Activated CD4-positive, alpha-beta T cell treated with anti-CD3 and anti-CD28 coated beads for 36 hours (primary cell): ENCODE measurements around the gene BANK1. TPM values are rescaled to one million over a fixed set of nuclear protein-coding genes. Genes with fewer than 3 reads are reported as not detected.

Experiments
- ATAC-seq: fragments of 200-7000 bp; cut with Tn5 transposase; one replicate; pipeline ENCODE4 v1.10.0; 2021; ENCODE audit warnings: mild to moderate bottlenecking, moderate library complexity
- CTCF ChIA-PET: fragments of 350-600 bp; sonication (Branson Sonifier 250); formaldehyde crosslinking; loops from one replicate; lab custom pipeline; 2021; ENCODE audit warnings: antibody characterized with exemption; lab: Charles Lee
- POLR2A ChIA-PET: fragments of 350-600 bp; sonication (Branson Sonifier 250); formaldehyde crosslinking; loops from one replicate; lab custom pipeline; 2021; ENCODE audit warnings: antibody characterized with exemption, inconsistent platforms; lab: Charles Lee
- DNase-seq: peaks from one replicate; pipeline ENCODE4 v3.0.0-alpha.2; 2020
- H3K27ac Mint-ChIP-seq: one replicate; pipeline ENCODE4 v1.8.0; 2021; ENCODE audit warnings: mixed read lengths
- H3K27me3 Mint-ChIP-seq: one replicate; pipeline ENCODE4 v1.8.0; 2021; ENCODE audit warnings: mixed read lengths
- H3K36me3 Mint-ChIP-seq: one replicate; pipeline ENCODE4 v1.8.0; 2021; ENCODE audit warnings: low read depth, mixed read lengths
- H3K4me1 Mint-ChIP-seq: one replicate; pipeline ENCODE4 v1.8.0; 2021; ENCODE audit warnings: mixed read lengths
- H3K4me3 Mint-ChIP-seq: one replicate; pipeline ENCODE4 v1.8.0; 2021; ENCODE audit warnings: mild to moderate bottlenecking, moderate library complexity, mixed read lengths
- H3K9me3 Mint-ChIP-seq: one replicate; pipeline ENCODE4 v1.8.0; 2021; ENCODE audit warnings: low read depth, mixed read lengths
- intact Hi-C, 2 experiments: fragments of 100-400 bp; cut with DNase I in 1 of 2; cut with micrococcal nuclease in 1 of 2; formaldehyde crosslinking; loops; one replicate each; pipeline versions ENCODE4 v1.14.2 to v1.15.1; 2022 to 2024; cut with DNase I, micrococcal nuclease
- total RNA-seq, 2 experiments: library from RNA; stranded (reverse); gene quantifications; one replicate each; pipeline ENCODE4 v1.2.3, GENCODE V29; 2021

The BANK1 gene
- total RNA-seq, 2 experiments from 2014 or later, result not detected

- no peaks in the 10 kb centered on the region for H3K4me1 Mint-ChIP-seq
- no peaks in the 10 kb centered on the region for H3K36me3 Mint-ChIP-seq
- DNase-seq, result no peak
- H3K4me3 Mint-ChIP-seq, result no peak overlapping the region
- H3K27ac Mint-ChIP-seq, result no peak overlapping the region
- H3K27me3 Mint-ChIP-seq, result peaks cover 4% of the 10 kb centered on the region
- intact Hi-C loops, result no loop called here
- ChIA-PET CTCF (no interaction called here), POLR2A (no interaction called here)
- no peak for ATAC-seq
- peaks cover 24% of the 10 kb centered on the region for H3K9me3 Mint-ChIP-seq
These were observed 312.8 kb downstream of the BANK1 start for GRCh38 chr4:102103368-102103767.

DNA sequence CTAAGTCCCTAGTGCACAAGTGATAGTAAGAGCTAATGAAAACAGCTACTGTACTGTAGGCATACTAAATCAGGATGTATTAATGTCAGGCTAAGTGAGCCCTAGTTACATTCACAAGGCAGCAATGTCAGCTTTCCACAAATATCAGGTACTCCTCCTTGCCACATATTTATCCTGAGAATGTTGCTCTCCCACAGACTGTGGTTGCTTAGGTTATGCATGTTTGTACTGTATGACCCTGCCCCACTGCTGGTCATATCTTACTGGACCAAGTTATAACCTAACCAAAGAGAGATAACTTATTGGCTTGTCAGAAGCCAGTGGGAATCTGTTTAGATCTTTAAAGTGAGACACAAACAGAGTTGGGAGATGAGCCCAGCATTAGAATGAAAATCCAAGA, 313.7 kb downstream of the BANK1 start:
- ATAC-seq, result no peak
- intact Hi-C loops, result no loop called here
- ChIA-PET CTCF (no interaction called here), POLR2A (no interaction called here)
- H3K4me1 Mint-ChIP-seq, result no peaks in the 10 kb centered on the region
- peaks cover 24% of the 10 kb centered on the region for H3K9me3 Mint-ChIP-seq
- H3K4me3 Mint-ChIP-seq, result no peak overlapping the region
- H3K27ac Mint-ChIP-seq, result no peak overlapping the region
- DNase-seq, result no peak
- peaks cover 4% of the 10 kb centered on the region for H3K27me3 Mint-ChIP-seq
- no peaks in the 10 kb centered on the region for H3K36me3 Mint-ChIP-seq

DNA sequence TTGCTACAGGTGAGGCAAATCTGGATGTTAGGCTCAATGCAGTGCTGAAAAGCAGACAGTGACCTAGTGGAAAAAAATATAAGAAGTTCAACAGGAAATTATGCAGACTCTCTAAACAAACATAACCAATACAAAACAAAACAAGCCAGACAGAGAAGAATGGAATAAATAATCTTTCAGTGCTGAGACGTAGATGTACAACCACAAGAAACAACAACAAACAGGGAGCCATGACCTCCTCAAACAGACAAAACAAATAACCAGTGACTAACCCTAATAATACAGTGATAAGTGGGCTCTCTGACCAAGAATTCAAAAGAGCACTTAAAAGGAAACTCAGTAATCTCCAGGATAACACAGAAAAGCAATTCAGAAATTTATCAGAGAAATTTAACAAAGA, 315.5 kb downstream of the BANK1 start:
- intact Hi-C loops, result no loop called here
- DNase-seq (no peak), ATAC-seq (no peak)
- Mint-ChIP-seq H3K9me3 (peaks cover 25% of the 10 kb centered on the region), H3K4me1 (no peaks in the 10 kb centered on the region), H3K4me3 (no peak overlapping the region), H3K36me3 (no peaks in the 10 kb centered on the region), H3K27ac (no peak overlapping the region), H3K27me3 (peaks cover 8% of the 10 kb centered on the region)
- POLR2A ChIA-PET, result no interaction called here
- CTCF ChIA-PET, result interaction anchor here (0.6 kb wide), 1 partner anchor 22 kb away, joined by 4 read pairs; no protein-coding TSS in a partner anchor

DNA sequence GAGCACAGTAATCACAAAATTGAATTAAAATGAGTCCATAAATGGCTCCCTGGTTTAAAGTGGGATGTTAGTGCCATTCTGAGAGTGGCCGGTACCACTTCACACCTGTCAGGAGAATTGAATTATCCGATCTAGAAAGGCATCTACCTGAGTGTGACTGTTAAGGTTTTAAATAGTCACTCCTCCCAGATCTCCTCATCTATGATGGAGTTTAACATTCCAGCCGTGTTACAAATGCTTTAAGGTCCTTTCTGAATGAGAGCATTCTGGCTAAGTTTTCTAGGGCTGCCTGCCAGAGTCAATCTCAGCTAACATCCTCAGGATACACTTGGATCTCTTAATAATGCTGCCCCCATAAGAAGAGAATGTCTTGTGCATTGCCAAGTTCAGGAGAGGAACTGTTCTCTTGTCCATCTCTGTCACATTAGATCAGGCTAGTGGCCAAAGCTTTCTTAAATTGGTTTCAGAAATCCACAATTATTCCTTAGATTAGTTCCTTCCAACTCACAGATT, 323.6 kb downstream of the BANK1 start:
- ChIA-PET CTCF (no interaction called here), POLR2A (no interaction called here)
- Mint-ChIP-seq H3K4me3 (no peak overlapping the region), H3K36me3 (no peaks in the 10 kb centered on the region), H3K27me3 (peaks cover 4% of the 10 kb centered on the region), H3K4me1 (no peaks in the 10 kb centered on the region), H3K27ac (no peak overlapping the region), H3K9me3 (peaks cover 1% of the 10 kb centered on the region)
- no peak for DNase-seq
- intact Hi-C loops, result no loop called here
- no peak for ATAC-seq

DNA sequence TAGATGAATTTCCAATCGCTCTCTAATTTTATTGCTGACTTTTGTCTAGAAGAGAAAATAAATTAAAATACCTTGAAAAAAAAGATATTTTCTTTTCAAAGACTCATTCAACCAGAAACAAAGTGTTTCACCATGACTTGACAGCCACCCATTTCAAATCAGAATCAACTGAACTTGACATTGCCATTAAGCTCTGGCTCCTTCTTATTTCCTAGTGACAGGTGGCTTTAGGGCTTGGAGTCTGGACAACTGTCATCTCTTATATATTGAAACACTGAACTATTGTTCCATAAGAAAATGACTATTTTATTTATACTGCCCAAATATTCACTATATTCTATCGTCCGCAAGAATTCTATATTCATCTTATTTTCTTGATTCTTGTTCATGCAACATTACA, 325.6 kb downstream of the BANK1 start:
- H3K9me3 Mint-ChIP-seq, result peaks cover 5% of the 10 kb centered on the region
- ChIA-PET POLR2A (no interaction called here), CTCF (no interaction called here)
- ATAC-seq (no peak), DNase-seq (no peak)
- no peak overlapping the region for H3K27ac Mint-ChIP-seq
- no peaks in the 10 kb centered on the region for H3K36me3 Mint-ChIP-seq
- no peaks in the 10 kb centered on the region for H3K4me1 Mint-ChIP-seq
- peaks cover 5% of the 10 kb centered on the region for H3K27me3 Mint-ChIP-seq
- no peak overlapping the region for H3K4me3 Mint-ChIP-seq
- intact Hi-C loops, result no loop called here

GRCh38 chr4:102120846-102121245, 330.3 kb downstream of the BANK1 start:
- no peak for DNase-seq
- Mint-ChIP-seq H3K4me1 (no peaks in the 10 kb centered on the region), H3K36me3 (no peaks in the 10 kb centered on the region), H3K9me3 (peaks cover 12% of the 10 kb centered on the region), H3K27ac (no peak overlapping the region), H3K4me3 (no peak overlapping the region), H3K27me3 (peaks cover 5% of the 10 kb centered on the region)
- no peak for ATAC-seq
- intact Hi-C loops, result no loop called here
- POLR2A ChIA-PET, result interaction anchor here (0.7 kb wide), 1 partner anchor 67 kb away, joined by 5 read pairs; no protein-coding TSS in a partner anchor
- CTCF ChIA-PET, result no interaction called here
